Prostate gland (tissue), 2 donors: ENCODE measurements around the gene SLC11A1. TPM values are rescaled to one million over a fixed set of nuclear protein-coding genes. Genes with fewer than 3 reads are reported as not detected.

Experiments used
- DNase-seq: peaks from one replicate; pipeline ENCODE4 v3.0.0-alpha.2; 2019; ENCODE audit warnings: low spot score
- H3K27ac ChIP-seq, 2 donors: fragments of 200-600 bp; sonication (generic); 2 replicates each; pipeline ENCODE4 v1.5.1; 2017 to 2019
- H3K27me3 ChIP-seq: fragments of 200-600 bp; sonication (generic); replicated peaks from 2 replicates; pipeline ENCODE4 v1.5.1; 2019; ENCODE audit not compliant: insufficient read depth
- H3K36me3 ChIP-seq, 2 donors: fragments of 200-600 bp; sonication (generic); 1 replicate in 1 of 2; 2 replicates in 1 of 2; pipeline versions ENCODE4 v1.5.1 to v1.8.1; 2017 to 2019
- H3K4me1 ChIP-seq: fragments of 200-600 bp; sonication (generic); replicated peaks from 2 replicates; pipeline ENCODE4 v1.5.1; 2019
- H3K4me3 ChIP-seq, 2 donors: fragments of 200-600 bp; sonication (generic); 2 replicates each; pipeline ENCODE4 v1.5.1; 2017 to 2019
- H3K9me3 ChIP-seq: fragments of 200-600 bp; sonication (generic); 2 replicates; pipeline ENCODE4 v1.5.1; 2017
- POLR2A ChIP-seq: fragments of 450-650 bp; IDR thresholded peaks from one replicate; pipeline ENCODE4 v1.6.1; 2016; ENCODE audit warnings: antibody characterized with exemption, mild to moderate bottlenecking
- POLR2AphosphoS5 ChIP-seq: sonication (generic); formaldehyde crosslinking; IDR thresholded peaks from one replicate; pipeline ENCODE4 v1.6.1; 2017; ENCODE audit warnings: antibody characterized with exemption
- WGBS: methylation state at CpG from one replicate; pipeline ENCODE4 v1.1.5; 2018; 5-methylcytosine and 5-hydroxymethylcytosine counted together
- intact Hi-C: fragments of 100-400 bp; cut with DNase I; formaldehyde crosslinking; loops from one replicate; pipeline ENCODE4 v1.14.2; 2022
- total RNA-seq, 2 donors: library from RNA; depleted of rRNA; stranded (reverse); fragments of >200 nt; gene quantifications; one replicate each; pipeline ENCODE4 v1.1.0, GENCODE V29; 2016
- TF ChIP-seq, protein P1 (sequence below), 4 experiments: fragments of 200-600 bp in 2 of 4; fragments of 450-650 bp in 2 of 4; sonication (generic) in 2 of 4; IDR thresholded peaks; 1 replicate in 3 of 4; 2 replicates in 1 of 4; pipeline ENCODE4 v1.5.1; 2016 to 2019; ENCODE audit warnings: antibody characterized with exemption in 4 of 4, mild to moderate bottlenecking in 2 of 4, moderate library complexity in 2 of 4

Gene SLC11A1
- total RNA-seq, 2 donors from 2014 or later, result 10.8 to 11.4 TPM

DNA sequence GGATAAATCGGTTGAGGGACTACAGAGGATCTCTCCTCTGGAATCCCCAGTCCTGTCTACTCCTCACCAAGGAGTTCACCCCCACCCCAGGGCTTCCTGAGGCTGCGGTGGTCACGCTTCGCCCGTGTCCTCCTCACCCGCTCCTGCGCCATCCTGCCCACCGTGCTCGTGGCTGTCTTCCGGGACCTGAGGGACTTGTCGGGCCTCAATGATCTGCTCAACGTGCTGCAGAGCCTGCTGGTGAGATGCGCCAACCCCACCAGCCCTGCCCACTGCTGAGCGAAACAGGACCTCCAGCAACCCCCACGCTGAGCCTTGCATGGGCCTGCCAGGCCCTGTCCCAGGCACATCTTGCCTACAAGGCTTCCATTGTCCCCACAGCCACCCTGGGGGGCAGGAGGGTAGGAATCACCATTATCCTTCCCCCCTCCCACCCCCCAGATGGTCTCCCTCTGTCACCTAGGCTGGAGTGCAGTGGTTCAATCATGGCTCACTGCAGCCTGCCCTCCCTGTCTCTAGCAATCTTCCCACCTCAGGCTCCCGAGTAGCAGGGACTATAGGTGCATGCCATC, 10.9 kb downstream of the SLC11A1 start:
- Histone ChIP-seq H3K36me3 (no peaks in the 10 kb centered on the region), H3K27me3 (no peaks in the 10 kb centered on the region), H3K27ac (no peak overlapping the region), H3K4me1 (peaks cover 3% of the 10 kb centered on the region), H3K9me3 (no peaks in the 10 kb centered on the region), H3K4me3 (no peak overlapping the region)
- intact Hi-C loops, result no loop called here
- TF ChIP-seq POLR2AphosphoS5 (no peak), POLR2A (no peak)
- TF ChIP-seq, protein P1, sequence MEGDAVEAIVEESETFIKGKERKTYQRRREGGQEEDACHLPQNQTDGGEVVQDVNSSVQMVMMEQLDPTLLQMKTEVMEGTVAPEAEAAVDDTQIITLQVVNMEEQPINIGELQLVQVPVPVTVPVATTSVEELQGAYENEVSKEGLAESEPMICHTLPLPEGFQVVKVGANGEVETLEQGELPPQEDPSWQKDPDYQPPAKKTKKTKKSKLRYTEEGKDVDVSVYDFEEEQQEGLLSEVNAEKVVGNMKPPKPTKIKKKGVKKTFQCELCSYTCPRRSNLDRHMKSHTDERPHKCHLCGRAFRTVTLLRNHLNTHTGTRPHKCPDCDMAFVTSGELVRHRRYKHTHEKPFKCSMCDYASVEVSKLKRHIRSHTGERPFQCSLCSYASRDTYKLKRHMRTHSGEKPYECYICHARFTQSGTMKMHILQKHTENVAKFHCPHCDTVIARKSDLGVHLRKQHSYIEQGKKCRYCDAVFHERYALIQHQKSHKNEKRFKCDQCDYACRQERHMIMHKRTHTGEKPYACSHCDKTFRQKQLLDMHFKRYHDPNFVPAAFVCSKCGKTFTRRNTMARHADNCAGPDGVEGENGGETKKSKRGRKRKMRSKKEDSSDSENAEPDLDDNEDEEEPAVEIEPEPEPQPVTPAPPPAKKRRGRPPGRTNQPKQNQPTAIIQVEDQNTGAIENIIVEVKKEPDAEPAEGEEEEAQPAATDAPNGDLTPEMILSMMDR (IDR thresholded peaks at IDR 0.05), result no peak
- DNase-seq, result no peak
- 74% methylated on average over 16 of the region's 16 CpGs for WGBS

DNA sequence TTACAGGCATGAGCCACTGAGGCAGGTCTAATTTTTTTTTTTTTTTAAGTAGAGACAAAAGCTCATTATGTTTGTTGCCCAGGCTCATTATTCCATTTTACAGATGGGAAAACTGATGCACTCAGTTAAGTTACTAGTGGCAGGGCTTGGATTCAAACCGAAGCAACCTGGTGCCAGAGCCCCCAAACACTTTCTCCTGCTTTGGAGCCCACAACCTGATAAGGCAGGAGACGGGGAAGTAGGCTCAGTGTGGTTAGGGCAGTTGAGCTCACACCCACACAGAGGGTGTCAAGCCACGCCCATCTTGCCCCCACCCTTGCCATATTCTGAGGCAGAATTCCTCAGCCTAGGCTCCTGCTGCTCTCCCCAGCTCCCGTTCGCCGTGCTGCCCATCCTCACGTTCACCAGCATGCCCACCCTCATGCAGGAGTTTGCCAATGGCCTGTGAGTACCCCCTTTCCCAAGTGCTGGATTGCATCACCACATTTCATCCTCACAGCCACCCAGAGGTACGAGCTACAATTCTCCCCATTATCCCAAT, 11.7 kb downstream of the SLC11A1 start:
- 80% methylated on average over 8 of the region's 8 CpGs for WGBS
- no peaks in the 10 kb centered on the region for H3K27me3 ChIP-seq
- H3K36me3 ChIP-seq, result no peaks in the 10 kb centered on the region
- peaks cover 3% of the 10 kb centered on the region for H3K4me1 ChIP-seq
- no peak for TF ChIP-seq POLR2AphosphoS5
- TF ChIP-seq POLR2A, result no peak
- TF ChIP-seq, protein P1 (IDR thresholded peaks at IDR 0.05), result no peak
- no peaks in the 10 kb centered on the region for H3K9me3 ChIP-seq
- DNase-seq, result no peak
- H3K4me3 ChIP-seq, result no peak overlapping the region
- H3K27ac ChIP-seq, result no peak overlapping the region
- intact Hi-C loops, result no loop called here

DNA sequence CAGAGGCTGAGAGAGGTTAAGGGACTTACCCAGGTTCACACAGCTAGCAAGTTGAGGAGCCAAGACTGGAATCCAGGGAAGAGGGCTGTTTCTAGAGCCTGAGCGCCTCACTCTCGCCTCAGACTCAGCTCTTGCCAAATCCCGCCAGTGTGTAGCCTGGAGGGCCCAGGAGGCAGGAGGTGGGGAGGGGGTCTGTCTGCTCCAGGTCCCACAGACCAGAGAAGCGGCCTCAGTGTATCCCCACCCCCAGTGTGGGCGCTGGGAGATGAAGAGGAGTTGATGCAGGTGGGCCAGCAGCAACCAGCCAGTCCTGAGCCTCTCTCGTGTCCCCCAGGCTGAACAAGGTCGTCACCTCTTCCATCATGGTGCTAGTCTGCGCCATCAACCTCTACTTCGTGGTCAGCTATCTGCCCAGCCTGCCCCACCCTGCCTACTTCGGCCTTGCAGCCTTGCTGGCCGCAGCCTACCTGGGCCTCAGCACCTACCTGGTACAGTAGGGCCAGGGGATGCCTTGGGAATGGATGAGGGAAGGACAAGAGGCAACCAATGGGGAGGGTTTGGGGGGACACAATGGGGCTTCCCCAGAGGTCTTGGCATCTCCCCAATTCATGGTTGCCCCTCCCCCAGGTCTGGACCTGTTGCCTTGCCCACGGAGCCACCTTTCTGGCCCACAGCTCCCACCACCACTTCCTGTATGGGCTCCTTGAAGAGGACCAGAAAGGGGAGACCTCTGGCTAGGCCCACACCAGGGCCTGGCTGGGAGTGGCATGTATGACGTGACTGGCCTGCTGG, 12.4 kb downstream of the SLC11A1 start:
- H3K4me3 ChIP-seq, result no peak overlapping the region
- no peak overlapping the region for H3K27ac ChIP-seq
- no peaks in the 10 kb centered on the region for H3K36me3 ChIP-seq
- peaks cover 3% of the 10 kb centered on the region for H3K4me1 ChIP-seq
- intact Hi-C loops, result loop anchor here (5.0 kb wide), 1 partner anchor 122 kb away; the partner anchor contains the start of genes AAMP and PNKD
- DNase-seq, result no peak
- no peaks in the 10 kb centered on the region for H3K27me3 ChIP-seq
- no peaks in the 10 kb centered on the region for H3K9me3 ChIP-seq
- 85% methylated on average over 13 of the region's 13 CpGs for WGBS
- TF ChIP-seq POLR2A (no peak), POLR2AphosphoS5 (no peak)
- TF ChIP-seq, protein P1 (IDR thresholded peaks at IDR 0.05), result no peak

DNA sequence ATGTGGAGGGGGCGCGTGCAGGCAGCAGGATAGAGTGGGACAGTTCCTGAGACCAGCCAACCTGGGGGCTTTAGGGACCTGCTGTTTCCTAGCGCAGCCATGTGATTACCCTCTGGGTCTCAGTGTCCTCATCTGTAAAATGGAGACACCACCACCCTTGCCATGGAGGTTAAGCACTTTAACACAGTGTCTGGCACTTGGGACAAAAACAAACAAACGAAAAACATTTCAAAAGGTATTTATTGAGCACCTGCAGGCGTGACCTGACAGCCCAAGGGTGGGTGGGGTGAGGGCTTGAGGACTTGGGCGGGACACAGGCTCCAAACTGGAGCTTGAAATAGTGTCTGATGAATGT, 13.0 kb downstream of the SLC11A1 start:
- 93% methylated on average over 6 of the region's 6 CpGs for WGBS
- Histone ChIP-seq H3K27ac (peak overlapping the region; percentile 99 to 100), H3K9me3 (no peaks in the 10 kb centered on the region), H3K4me1 (peaks cover 3% of the 10 kb centered on the region), H3K4me3 (no peak overlapping the region), H3K36me3 (no peaks in the 10 kb centered on the region), H3K27me3 (no peaks in the 10 kb centered on the region)
- intact Hi-C loops, result loop anchor here (5.0 kb wide), 1 partner anchor 123 kb away; the partner anchor contains the start of genes AAMP and PNKD
- TF ChIP-seq POLR2A, result no peak
- TF ChIP-seq, protein P1 (IDR thresholded peaks at IDR 0.05), result no peak
- TF ChIP-seq POLR2AphosphoS5, result no peak
- DNase-seq, result no peak
